ENCODE measurements around the gene ZNHIT3.

DNA sequence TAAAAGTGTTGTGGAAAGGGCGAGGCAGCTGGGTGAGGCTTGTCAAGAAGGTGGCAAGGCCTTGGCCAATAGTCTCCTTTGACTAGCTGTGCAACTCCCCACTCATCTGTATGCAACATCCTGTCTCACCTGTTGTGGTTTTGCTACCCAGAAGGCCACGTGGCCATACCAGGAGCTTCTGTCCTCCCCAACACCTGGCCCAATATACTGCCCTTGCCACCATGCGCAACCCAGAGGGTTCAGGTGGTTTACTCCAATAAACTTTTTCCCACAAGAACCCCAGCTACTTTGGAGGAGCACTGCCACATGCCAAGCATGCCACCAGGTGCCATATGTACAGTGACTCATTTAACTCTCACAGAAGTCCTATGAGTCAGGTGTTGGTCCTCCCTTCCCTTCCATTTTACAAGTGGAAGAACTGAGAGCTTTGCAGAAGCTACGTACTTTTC lies 38.0 kb downstream of the ZNHIT3 start:
- TF ChIP-seq, protein P1, sequence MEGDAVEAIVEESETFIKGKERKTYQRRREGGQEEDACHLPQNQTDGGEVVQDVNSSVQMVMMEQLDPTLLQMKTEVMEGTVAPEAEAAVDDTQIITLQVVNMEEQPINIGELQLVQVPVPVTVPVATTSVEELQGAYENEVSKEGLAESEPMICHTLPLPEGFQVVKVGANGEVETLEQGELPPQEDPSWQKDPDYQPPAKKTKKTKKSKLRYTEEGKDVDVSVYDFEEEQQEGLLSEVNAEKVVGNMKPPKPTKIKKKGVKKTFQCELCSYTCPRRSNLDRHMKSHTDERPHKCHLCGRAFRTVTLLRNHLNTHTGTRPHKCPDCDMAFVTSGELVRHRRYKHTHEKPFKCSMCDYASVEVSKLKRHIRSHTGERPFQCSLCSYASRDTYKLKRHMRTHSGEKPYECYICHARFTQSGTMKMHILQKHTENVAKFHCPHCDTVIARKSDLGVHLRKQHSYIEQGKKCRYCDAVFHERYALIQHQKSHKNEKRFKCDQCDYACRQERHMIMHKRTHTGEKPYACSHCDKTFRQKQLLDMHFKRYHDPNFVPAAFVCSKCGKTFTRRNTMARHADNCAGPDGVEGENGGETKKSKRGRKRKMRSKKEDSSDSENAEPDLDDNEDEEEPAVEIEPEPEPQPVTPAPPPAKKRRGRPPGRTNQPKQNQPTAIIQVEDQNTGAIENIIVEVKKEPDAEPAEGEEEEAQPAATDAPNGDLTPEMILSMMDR (IDR thresholded peaks at IDR 0.05; ENCODE audit: borderline replicate concordance, extremely low read depth, low read length, poor library complexity, severe bottlenecking), result no peak
- no peak for TF ChIP-seq EZH2 (IDR thresholded peaks at IDR 0.05; ENCODE audit: borderline replicate concordance, low read depth, low read length, severe bottlenecking)

Measured in DND-41 (cell line).